Activated CD8-positive, alpha-beta memory T cell treated with anti-CD3 and anti-CD28 coated beads, Interleukin-2, amount 50 U/mL, for 1 hour (primary cell): ENCODE data around the gene LCP1.
A peak's percentile ranks its signal among the peaks of the same experiment; 100 is the strongest.
"Not testable (repeated sequence)": the region's sequence is repeated elsewhere in the genome, so short reads cannot be mapped to it uniquely, and the experiment has no call there.

ENCODE experiments used
- DNase-seq: peaks from one replicate; pipeline ENCODE4 v3.0.0-alpha.2; 2020; ENCODE audit errors: extremely low read depth

The LCP1 gene

GRCh38 chr13:46182491-46182877, 507 bp upstream of the LCP1 start:
- DNase-seq: no peak

GRCh38 chr13:46181377-46181839, 569 bp downstream of the LCP1 start:
- DNase-seq: no peak

DNA sequence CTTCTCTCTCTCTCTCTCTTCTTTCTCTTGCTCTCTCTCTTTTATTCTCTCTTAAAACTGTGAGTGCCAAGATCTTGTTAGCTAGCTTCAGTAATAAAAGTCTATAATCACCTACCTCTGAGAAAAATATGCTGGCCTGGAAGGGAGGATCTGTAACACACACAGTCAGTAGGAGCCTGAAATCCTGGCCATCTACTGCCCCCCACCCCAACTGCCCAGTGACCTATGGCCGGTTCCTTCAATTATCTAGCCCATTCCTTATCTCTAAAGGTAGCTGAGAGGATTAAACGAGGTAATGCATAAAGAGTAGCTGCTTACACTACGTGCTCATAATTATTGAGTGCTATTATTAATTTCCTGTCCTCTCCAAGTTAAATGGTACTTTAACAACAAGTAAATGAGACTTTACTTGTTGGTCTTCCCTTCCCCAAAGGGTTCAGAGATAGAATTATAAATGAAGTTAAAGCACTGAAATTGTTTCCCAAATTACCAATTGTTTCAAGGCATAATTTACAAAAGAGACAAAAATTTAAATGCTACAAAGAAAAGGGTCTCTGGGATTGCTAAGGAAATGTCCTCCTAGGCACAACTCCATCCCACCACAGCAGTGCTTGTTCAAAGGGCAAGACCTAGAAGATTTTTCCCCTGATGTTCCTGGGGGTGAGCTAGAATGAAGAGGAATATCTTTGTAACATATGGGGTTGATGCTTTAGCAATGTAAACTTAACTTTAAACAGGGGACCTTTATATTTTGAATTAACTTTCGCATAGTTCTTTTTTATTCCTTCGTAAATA, 1.8 kb downstream of the LCP1 start:
- DNase-seq: no peak

DNA sequence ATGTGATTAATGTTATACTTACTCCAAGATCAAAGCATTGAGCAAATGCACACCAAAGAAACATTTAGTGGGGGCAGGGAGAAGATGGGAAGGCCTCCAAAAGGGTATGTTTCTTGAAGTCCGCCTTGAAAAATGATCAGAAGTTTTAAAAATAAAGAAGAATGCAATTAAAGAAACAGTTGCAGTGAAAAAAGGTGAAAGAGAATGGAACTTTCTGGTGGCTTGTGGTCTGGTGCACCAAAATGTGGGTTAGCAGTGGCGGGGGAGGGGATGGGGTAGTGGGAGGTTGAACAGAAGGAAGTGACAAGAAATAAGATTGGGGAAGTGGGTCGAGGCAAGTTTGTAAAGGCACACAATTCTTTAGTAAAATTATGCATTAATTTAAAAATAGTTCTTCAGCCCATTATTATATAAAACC, 2.5 kb downstream of the LCP1 start:
- DNase-seq: peak; percentile 51

DNA sequence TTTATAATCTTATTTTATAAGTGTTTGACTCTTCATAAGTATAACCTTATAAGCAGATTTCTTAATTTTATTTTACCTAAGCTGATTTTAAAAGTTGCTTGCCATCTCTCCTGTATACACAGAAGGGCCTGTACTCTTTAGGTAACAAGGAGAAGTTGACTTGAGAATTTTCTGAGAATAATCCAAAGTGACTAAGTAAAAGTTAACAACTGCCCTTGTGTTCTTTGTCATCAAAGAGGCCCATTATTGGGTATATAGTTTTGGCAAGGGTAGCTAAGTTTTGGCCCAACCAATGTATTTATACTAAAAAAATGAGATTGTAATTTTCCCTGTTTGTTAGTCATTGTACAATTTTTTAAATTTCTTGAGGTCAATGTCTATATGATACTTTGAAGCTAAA, 3.2 kb downstream of the LCP1 start:
- no peak for DNase-seq

DNA sequence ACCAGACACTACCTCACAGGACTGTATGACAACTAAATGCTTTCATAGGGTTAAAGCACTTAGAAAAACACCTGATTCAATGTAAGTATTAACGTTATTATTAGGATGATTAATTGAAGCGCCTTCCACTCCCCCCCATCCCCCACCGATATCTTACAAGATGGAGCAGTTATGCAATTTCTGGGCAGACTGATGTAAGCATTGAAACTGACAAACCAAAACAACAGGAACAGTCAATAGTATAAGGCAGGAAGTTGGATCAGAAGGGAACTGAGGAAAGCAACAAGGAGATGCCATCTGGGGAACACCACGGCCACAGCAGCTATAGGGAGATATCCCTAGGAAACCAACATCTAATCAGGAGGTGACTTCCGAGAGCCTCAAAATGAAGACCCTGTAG, 3.8 kb downstream of the LCP1 start:
- DNase-seq: no peak

- DNase-seq: no peak
Measured at GRCh38 chr13:46176756-46177155, 5.2 kb downstream of the LCP1 start.

DNA sequence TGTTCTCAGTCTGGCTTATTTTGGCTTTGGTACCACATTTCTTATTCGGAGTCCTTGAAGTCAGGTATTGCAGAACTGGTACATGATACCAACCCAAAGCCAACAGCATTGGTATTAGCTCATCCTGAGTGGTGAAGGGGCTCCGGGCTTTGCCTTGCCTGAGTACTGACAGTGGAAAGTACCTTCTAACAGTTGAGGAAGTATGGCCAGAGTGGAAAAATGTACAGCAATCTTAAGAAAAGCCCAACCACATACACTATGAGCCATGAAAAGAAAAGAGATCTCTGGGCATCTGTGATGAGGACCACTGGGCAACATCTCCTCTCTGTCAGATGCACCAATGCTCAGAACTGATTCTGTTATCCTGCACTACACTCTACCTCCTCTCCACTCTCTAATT, 8.3 kb downstream of the LCP1 start:
- no peak for DNase-seq

DNA sequence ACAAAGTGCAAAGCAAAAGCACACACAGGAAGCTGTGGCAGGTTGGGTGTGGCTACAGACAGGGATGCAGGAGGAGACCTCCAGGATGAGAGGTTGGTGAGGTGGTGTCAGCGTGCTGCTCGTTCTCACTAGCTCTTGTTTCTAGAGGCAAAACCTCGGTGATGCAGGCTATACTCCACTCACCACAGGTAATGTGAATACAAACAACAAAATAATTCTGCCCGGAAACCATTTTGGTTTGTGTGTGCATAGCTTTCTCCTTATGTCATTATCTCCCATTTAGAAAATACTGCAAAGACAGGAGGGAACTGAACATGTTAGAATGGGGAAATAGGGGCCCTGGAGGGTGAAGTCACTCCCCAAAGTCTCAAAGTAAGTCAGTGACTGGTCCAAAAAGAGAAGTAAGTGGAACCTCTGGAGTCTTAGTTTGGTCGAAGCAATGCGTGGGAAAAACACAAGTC, 9.4 kb downstream of the LCP1 start:
- peak; percentile 61 for DNase-seq

DNA sequence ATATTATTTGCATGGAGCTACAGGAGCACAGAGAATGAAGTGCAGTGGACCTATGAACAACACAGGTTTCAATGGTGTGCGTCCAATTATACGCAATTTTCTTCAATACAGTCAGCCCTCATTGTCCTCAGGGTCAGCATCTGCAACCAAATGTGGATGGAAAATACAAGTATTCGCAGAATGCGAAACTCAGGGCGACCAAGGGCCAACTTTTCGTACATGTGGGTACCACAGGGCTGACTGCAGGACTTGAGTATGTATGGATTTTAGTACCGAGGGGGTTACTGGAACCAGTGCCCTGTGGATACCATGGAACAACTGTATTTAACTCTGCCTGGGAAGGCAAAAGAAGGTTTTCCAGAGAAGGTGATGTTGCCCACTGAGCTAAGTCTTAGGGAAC, 10.2 kb downstream of the LCP1 start:
- no peak for DNase-seq

GRCh38 chr13:46171217-46171616, 10.8 kb downstream of the LCP1 start:
- no peak for DNase-seq

DNA sequence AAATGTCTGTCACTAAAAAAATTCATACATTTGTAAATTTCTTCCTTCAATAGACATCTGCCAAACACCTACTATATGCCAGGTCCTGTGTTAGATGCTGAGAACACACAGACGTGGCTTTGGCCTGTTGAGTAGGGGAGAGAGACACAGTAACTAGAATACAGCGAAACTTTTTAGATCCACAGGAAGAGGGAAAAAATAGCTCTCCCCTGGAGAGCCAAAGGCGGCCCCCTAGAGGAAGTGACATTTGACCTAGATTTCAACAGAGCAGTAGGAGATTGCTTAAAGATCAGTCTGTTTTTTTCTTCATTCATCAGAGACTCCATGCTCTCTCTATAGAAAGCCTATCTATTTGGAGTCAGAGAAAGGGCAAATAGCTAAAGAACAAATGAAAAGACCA, 11.3 kb downstream of the LCP1 start:
- DNase-seq: no peak

DNA sequence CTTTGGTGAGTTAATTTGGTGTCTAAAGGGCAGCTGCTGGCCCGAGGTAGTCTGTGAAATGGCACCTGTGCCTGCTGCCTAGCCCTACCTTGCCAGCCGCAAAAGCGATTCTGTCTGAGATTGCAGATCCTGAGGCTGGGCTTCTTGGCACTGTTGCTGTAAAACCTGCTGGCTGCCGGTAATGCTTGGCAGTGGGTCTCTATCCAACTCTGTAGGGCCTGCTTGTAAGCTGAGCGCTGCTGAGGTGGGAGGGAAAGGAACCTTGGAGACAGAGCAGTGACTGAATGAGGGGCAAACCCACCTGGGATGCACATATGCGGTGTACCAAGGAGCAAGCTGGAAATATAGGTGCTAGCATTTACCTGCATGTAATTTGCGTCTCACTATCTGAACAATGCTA, 11.7 kb downstream of the LCP1 start:
- no peak for DNase-seq

DNA sequence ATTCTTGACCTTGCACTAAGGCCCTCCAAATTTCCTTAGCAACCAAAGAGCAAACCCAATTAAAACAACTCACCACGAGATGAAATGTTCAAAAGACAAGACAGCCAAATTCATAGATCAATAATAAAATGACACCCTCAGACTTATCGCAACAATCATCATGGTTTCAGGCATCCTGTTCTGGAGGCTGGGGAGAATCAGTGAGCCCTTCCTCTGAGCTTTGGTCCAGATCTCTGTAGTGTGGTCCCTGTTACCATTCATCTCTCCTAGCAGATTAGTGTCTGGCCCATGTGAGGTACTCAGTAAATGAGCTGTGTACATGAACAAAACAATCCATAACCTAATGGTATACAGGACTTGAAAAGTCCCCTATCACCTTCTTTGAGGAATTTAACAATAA, 12.2 kb downstream of the LCP1 start:
- no peak for DNase-seq

DNA sequence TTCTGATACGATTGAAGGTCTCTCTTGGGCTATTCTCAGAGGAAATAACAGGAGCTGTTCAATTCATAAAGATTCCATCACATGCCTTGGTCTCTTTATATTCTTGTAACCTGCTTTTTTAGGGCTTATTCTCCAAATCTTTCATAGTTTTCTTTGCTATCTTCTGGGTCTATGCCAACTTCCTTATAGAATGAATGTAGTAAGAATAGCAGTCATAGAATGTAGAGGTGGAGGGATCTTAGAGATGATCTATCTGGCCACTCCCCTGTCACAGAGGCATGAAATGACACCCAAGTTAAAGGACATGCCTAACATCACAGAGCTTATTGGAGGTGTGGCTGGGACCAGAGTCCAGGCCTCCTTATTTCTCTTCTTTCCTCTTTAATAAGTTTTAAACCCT, 13.2 kb downstream of the LCP1 start:
- no peak for DNase-seq

- no peak for DNase-seq
Measured at GRCh38 chr13:46168341-46168740, 13.6 kb downstream of the LCP1 start.

- no peak for DNase-seq
Measured at GRCh38 chr13:46166947-46167610, 14.9 kb downstream of the LCP1 start.

GRCh38 chr13:46166224-46166584, 15.8 kb downstream of the LCP1 start:
- DNase-seq: no peak

- DNase-seq: no peak
Measured at GRCh38 chr13:46165485-46166223, 16.3 kb downstream of the LCP1 start.

- no peak for DNase-seq
Measured at GRCh38 chr13:46164661-46165060, 17.3 kb downstream of the LCP1 start.

DNA sequence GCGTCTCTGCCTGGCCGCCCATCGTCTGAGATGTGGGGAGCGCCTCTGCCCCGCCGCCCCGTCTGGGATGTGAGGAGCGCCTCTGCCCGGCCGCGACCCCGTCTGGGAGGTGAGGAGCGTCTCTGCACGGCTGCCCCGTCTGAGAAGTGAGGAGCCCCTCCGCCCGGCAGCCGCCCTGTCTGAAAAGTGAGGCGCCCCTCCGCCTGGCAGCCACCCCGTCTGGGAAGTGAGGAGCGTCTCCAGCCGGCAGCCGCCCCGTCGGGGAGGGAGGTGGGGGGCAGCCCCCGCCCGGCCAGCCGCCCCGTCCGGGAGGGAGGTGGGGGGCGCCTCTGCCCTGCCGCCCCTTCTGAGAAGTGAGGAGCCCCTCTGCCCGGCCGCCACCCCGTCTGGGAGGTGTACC, 19.2 kb downstream of the LCP1 start:
- not testable (repeated sequence) for DNase-seq

DNA sequence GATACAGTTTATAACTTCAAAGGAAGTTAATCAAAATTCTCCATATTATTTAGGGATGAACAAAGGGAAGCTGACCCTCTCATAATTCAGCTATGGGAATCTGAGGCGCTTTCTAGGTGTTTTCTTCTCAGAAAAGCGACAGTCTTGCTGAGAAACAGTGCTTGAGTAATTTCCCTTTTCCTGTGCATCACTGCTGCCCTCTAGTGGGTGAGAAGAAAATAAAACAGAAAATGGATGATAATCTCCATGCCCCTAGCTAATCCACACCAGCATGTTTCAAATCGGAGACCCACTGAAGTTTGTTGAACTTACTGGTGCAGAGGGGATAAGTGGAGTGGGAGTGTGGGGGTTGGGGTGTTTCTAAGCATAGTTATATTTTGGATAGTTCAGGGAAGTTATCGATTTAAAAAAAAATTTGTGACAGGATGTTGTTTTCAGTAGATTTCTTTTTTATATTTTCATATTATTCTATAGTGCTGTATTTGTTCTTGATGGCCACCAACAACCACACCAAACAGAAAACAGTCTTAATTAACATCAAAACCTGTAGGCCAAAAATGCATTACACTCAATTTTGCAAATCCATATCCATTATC, 21.4 kb downstream of the LCP1 start:
- DNase-seq: no peak
